Measurements from ENCODE around the gene MAP3K3.

DNA sequence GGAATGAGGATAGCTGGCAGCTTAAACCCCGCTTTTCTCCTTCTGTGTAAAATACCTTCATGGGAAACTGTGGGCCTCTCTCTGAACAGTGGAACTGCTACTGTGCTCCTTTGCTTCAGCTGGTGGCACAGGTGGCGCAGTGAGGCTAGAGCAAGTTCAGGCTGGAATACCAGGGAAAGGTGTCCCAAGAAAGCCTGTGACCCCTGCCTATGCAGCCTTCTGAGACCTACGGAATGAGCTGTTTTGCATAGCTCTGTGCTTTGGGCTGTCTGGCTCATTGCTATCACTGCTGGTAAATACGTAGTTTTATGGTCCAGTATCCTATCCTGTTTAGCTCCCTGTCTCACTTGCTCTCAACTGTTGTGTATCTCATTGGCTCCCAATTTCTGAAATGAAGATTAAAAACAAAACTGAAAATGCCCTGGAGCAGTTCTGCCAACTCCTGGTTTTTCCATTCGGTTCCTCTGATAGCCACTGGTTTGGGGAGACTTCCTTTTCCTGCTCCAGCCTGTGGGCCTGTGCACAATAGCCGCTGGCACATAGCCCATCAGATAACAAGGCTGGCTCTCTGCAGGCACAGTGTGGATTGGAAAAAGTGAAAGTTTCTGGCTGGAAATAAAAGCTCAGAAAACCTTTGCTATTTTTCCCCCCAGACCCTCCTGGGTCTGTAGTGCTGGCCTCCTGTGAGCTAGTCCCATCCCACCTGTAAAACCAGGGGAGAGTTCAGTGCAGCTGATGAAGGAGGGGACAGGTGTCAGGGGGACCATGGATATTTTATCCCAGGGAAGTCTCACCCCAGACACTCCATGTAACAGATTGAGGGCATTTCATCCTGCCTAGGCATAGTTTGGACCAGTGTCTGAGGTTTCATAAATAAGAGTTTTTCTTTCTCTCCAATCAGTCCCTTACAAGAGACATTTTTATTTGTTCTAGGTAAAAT is 53.7 kb downstream of the MAP3K3 start:
- TF ChIP-seq, protein P1, sequence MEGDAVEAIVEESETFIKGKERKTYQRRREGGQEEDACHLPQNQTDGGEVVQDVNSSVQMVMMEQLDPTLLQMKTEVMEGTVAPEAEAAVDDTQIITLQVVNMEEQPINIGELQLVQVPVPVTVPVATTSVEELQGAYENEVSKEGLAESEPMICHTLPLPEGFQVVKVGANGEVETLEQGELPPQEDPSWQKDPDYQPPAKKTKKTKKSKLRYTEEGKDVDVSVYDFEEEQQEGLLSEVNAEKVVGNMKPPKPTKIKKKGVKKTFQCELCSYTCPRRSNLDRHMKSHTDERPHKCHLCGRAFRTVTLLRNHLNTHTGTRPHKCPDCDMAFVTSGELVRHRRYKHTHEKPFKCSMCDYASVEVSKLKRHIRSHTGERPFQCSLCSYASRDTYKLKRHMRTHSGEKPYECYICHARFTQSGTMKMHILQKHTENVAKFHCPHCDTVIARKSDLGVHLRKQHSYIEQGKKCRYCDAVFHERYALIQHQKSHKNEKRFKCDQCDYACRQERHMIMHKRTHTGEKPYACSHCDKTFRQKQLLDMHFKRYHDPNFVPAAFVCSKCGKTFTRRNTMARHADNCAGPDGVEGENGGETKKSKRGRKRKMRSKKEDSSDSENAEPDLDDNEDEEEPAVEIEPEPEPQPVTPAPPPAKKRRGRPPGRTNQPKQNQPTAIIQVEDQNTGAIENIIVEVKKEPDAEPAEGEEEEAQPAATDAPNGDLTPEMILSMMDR (conservative IDR thresholded peaks at IDR 0.05), result no peak
- no peak for TF ChIP-seq ZFX (IDR thresholded peaks at IDR 0.05)
